Fibroblast of lung (primary cell): Measurements from ENCODE around the gene FBXL17. TPM values are rescaled to one million over a fixed set of nuclear protein-coding genes. Genes with fewer than 3 reads are reported as not detected.
"Not testable (repeated sequence)": the region's sequence is repeated elsewhere in the genome, so short reads cannot be mapped to it uniquely, and the experiment has no call there.

Source experiments
- DNase-seq, 2 donors: peaks; one replicate each; pipeline versions ENCODE4 v3.0.0 to v3.0.0-alpha.2; 2010; ENCODE audit warnings: low read depth in 2 of 2
- H2AFZ ChIP-seq: 2 replicates; pipeline ENCODE4 v1.5.1; 2012; ENCODE audit warnings: low read length, control low read depth, inconsistent platforms
- H3K27ac ChIP-seq: 2 replicates; pipeline ENCODE4 v1.5.1; 2011; ENCODE audit warnings: low read length, control low read depth; ENCODE audit not compliant: insufficient read depth
- H3K27me3 ChIP-seq: 2 replicates; pipeline ENCODE4 v1.5.1; 2011; ENCODE audit warnings: mild to moderate bottlenecking, low read length; ENCODE audit not compliant: control insufficient read depth, insufficient read depth
- H3K36me3 ChIP-seq: 2 replicates; pipeline ENCODE4 v1.5.1; 2011; ENCODE audit warnings: low read length; ENCODE audit not compliant: control insufficient read depth, insufficient read depth
- H3K4me1 ChIP-seq: 2 replicates; pipeline ENCODE4 v1.5.1; 2011; ENCODE audit warnings: low read length; ENCODE audit not compliant: control insufficient read depth, insufficient read depth; ENCODE audit errors: extremely low read depth
- H3K4me2 ChIP-seq: 2 replicates; pipeline ENCODE4 v1.5.1; 2011; ENCODE audit warnings: low read length, control low read depth; ENCODE audit not compliant: insufficient read depth; ENCODE audit errors: extremely low read depth
- H3K4me3 ChIP-seq, 4 experiments: fragments of 200-600 bp in 1 of 4; sonication (generic) in 1 of 4; replicated peaks in 1 of 4; 2 replicates each; pipeline ENCODE4 v1.5.1; 2011 to 2016; ENCODE audit warnings: low read length in 4 of 4, low read depth in 3 of 4, mild to moderate bottlenecking in 3 of 4, control low read depth in 2 of 4, inconsistent platforms in 1 of 4, mixed read lengths in 1 of 4; ENCODE audit not compliant: insufficient read depth in 1 of 4; ENCODE audit errors: control extremely low read depth in 1 of 4
- H3K79me2 ChIP-seq: 2 replicates; pipeline ENCODE4 v1.5.1; 2012; ENCODE audit warnings: mild to moderate bottlenecking, low read length, inconsistent platforms; ENCODE audit not compliant: control insufficient read depth, insufficient read depth
- H3K9ac ChIP-seq: 2 replicates; pipeline ENCODE4 v1.5.1; 2011; ENCODE audit warnings: mild to moderate bottlenecking, low read length, control low read depth; ENCODE audit not compliant: insufficient read depth
- H3K9me3 ChIP-seq: 2 replicates; pipeline ENCODE4 v1.5.1; 2012; ENCODE audit warnings: low read depth, low read length; ENCODE audit not compliant: control insufficient read depth, insufficient read depth
- H4K20me1 ChIP-seq: 2 replicates; pipeline ENCODE4 v1.5.1; 2011; ENCODE audit warnings: low read length; ENCODE audit not compliant: control insufficient read depth, insufficient read depth; ENCODE audit errors: extremely low read depth
- EZH2 ChIP-seq: IDR thresholded peaks from 2 replicates; pipeline ENCODE4 v1.5.1; 2012; ENCODE audit warnings: low read length, control low read depth, mild to moderate bottlenecking; ENCODE audit errors: missing control alignments
- polyA plus RNA-seq, 2 donors: library from polyadenylated mRNA; depleted of rRNA in 1 of 2; stranded (reverse) in 1 of 2; unstranded in 1 of 2; fragments of >200 nt; gene quantifications; 2 replicates each; pipeline ENCODE4 v1.2.1, GENCODE V29; 2011 to 2012; ENCODE audit warnings: missing spikeins in 1 of 2
- total RNA-seq: library from RNA; depleted of rRNA; stranded (reverse); fragments of >200 nt; gene quantifications from 2 replicates; pipeline ENCODE4 v1.2.1, GENCODE V29; 2014
- TF ChIP-seq, protein P1 (sequence below), 2 donors: IDR thresholded peaks in 1 of 2; conservative IDR thresholded peaks in 1 of 2; 1 replicate in 1 of 2; 2 replicates in 1 of 2; pipeline ENCODE4 v1.5.1; 2011 to 2012; ENCODE audit warnings: low read length in 2 of 2, control low read depth in 1 of 2, inconsistent platforms in 1 of 2, low read depth in 1 of 2, mild to moderate bottlenecking in 1 of 2

The FBXL17 gene
- total and polyA plus RNA-seq, 2 donors (not counting 1 experiment from before 2014, with no cell fraction given): 7.1 to 8.3 TPM

DNA sequence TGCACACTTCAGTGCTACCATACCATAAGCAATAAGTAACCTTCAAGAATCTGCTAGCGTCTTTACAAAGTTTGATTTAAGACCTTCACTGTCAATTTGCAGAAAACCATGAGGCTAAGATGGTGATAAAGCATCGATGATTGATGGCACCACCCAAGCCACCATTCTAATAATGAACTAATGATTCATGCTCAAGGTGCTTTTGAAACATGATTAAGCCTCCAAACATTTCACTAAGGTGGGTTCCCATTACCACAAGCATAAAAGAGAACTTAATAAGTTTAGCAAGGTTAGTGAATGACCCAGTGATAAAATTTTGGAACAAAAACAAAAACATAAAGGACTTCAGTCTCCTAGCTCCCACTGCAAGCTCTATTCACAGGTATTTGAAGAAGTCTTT lies 214.7 kb downstream of the FBXL17 start:
- Histone ChIP-seq H3K36me3 (no peaks in the 10 kb centered on the region), H3K4me1 (no peaks in the 10 kb centered on the region), H3K27me3 (no peaks in the 10 kb centered on the region), H3K79me2 (no peaks in the 10 kb centered on the region), H4K20me1 (no peaks in the 10 kb centered on the region), H3K27ac (no peak overlapping the region), H3K4me2 (no peak overlapping the region), H3K9ac (no peak overlapping the region), H2AFZ (no peak overlapping the region), H3K4me3 (no peak overlapping the region), H3K9me3 (no peaks in the 10 kb centered on the region)
- DNase-seq: peak in 1 of 2 donors; percentile 31
- no peak for TF ChIP-seq EZH2
- TF ChIP-seq, protein P1, sequence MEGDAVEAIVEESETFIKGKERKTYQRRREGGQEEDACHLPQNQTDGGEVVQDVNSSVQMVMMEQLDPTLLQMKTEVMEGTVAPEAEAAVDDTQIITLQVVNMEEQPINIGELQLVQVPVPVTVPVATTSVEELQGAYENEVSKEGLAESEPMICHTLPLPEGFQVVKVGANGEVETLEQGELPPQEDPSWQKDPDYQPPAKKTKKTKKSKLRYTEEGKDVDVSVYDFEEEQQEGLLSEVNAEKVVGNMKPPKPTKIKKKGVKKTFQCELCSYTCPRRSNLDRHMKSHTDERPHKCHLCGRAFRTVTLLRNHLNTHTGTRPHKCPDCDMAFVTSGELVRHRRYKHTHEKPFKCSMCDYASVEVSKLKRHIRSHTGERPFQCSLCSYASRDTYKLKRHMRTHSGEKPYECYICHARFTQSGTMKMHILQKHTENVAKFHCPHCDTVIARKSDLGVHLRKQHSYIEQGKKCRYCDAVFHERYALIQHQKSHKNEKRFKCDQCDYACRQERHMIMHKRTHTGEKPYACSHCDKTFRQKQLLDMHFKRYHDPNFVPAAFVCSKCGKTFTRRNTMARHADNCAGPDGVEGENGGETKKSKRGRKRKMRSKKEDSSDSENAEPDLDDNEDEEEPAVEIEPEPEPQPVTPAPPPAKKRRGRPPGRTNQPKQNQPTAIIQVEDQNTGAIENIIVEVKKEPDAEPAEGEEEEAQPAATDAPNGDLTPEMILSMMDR (conservative IDR thresholded peaks at IDR 0.05 in 1 of 2, IDR thresholded peaks at IDR 0.05 in 1 of 2; ENCODE audit: low read depth in 1 of 2, low read length in 2 of 2): no peak

DNA sequence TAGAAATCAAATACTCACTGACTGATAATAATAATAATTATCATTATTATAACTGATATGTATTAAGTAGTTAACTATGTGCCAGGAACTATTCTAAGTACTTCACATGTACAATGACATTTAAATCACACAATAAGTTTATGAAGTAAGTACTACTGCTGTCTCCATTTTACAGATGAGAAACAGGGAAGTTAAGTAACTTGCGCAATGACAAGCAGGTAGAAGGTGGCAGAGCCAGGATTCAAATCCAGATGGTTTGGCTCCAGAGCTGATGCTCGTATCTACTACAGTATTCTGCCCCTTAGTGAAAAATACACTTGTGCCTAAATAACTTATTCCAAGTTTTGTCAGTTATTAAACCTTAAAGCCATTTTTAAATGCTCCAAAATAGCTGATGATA lies 217.3 kb downstream of the FBXL17 start:
- TF ChIP-seq EZH2: no peak
- TF ChIP-seq, protein P1 (conservative IDR thresholded peaks at IDR 0.05 in 1 of 2, IDR thresholded peaks at IDR 0.05 in 1 of 2; ENCODE audit: low read depth in 1 of 2, low read length in 2 of 2): no peak
- Histone ChIP-seq H3K36me3 (no peaks in the 10 kb centered on the region), H3K4me3 (no peak overlapping the region), H3K9me3 (no peaks in the 10 kb centered on the region), H4K20me1 (no peaks in the 10 kb centered on the region), H3K4me1 (no peaks in the 10 kb centered on the region), H3K9ac (no peak overlapping the region), H3K79me2 (no peaks in the 10 kb centered on the region), H3K27ac (no peak overlapping the region), H3K4me2 (no peak overlapping the region), H2AFZ (no peak overlapping the region), H3K27me3 (no peaks in the 10 kb centered on the region)
- DNase-seq: no peak

DNA sequence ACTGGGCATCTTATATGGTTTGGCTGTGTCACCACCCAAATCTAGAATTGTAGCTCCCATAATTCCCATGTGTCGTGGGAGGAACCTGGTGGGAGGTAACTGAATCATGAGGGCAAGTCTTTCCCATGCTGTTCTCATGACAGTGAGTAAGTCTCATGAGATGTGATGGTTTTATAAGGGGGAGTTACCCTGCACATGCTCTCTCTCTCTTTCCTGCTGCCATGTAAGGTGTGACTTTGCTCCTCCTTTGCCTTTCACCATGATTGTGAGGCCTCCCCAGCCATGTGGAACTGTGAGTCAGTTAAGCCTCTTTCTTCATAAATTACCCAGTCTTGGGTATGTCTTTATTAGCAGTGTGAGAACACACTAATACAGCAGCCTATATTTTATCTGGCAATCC lies 229.0 kb downstream of the FBXL17 start:
- H3K9ac ChIP-seq, H3K4me3 ChIP-seq, H3K4me1 ChIP-seq, H3K27ac ChIP-seq, H3K4me2 ChIP-seq, H3K36me3 ChIP-seq, H2AFZ ChIP-seq, DNase-seq, H4K20me1 ChIP-seq, H3K79me2 ChIP-seq, H3K27me3 ChIP-seq, H3K9me3 ChIP-seq: not testable (repeated sequence)
